Neuronal stem cell (in vitro differentiated cells): ENCODE results near the gene FKBP2.

Experiments used
- DNase-seq: peaks from one replicate; pipeline ENCODE4 v3.0.0-alpha.2; 2013; ENCODE audit warnings: low spot score
- H2AFZ ChIP-seq: one replicate; pipeline ENCODE4 v1.6.1; 2013; ENCODE audit warnings: mild to moderate bottlenecking, low read length, inconsistent platforms
- H2AK5ac ChIP-seq: 2 replicates; pipeline ENCODE4 v1.6.1; 2013; ENCODE audit warnings: low read depth, mild to moderate bottlenecking, inconsistent platforms, low read length, moderate library complexity, mixed read lengths
- H2BK120ac ChIP-seq: 2 replicates; pipeline ENCODE4 v1.6.1; 2013; ENCODE audit warnings: low read depth, mild to moderate bottlenecking, inconsistent platforms, low read length, moderate library complexity, mixed read lengths
- H2BK12ac ChIP-seq: one replicate; pipeline ENCODE4 v1.6.1; 2013; ENCODE audit warnings: low read length, inconsistent platforms
- H2BK15ac ChIP-seq: 2 replicates; pipeline ENCODE4 v1.6.1; 2013; ENCODE audit warnings: mild to moderate bottlenecking, low read length, inconsistent platforms, mixed read lengths
- H2BK5ac ChIP-seq: one replicate; pipeline ENCODE4 v1.6.1; 2013; ENCODE audit warnings: inconsistent platforms, mild to moderate bottlenecking, low read length, moderate library complexity
- H3K14ac ChIP-seq: one replicate; pipeline ENCODE4 v1.6.1; 2013; ENCODE audit warnings: low read length, inconsistent platforms
- H3K18ac ChIP-seq: 2 replicates; pipeline ENCODE4 v1.6.1; 2013; ENCODE audit warnings: low read length, inconsistent platforms
- H3K23ac ChIP-seq: 2 replicates; pipeline ENCODE4 v1.6.1; 2013; ENCODE audit warnings: low read depth, mild to moderate bottlenecking, mixed read lengths, low read length, inconsistent platforms; ENCODE audit not compliant: poor library complexity
- H3K27ac ChIP-seq: replicated peaks from 3 replicates; pipeline ENCODE4 v1.5.1; 2013; ENCODE audit warnings: low read length, inconsistent platforms
- H3K27me3 ChIP-seq, 3 experiments: 2 replicates each; pipeline ENCODE4 v1.6.1; 2013; ENCODE audit warnings: low read length in 3 of 3, mild to moderate bottlenecking in 2 of 3, inconsistent platforms in 1 of 3, low read depth in 1 of 3, mixed read lengths in 1 of 3, moderate library complexity in 1 of 3; ENCODE audit not compliant: control insufficient read depth in 3 of 3, insufficient read depth in 3 of 3
- H3K36me3 ChIP-seq, 2 donors: replicated peaks in 1 of 2; 2 replicates each; pipeline ENCODE4 v1.6.1; 2013; ENCODE audit warnings: low read length in 2 of 2; ENCODE audit not compliant: control insufficient read depth in 2 of 2, insufficient read depth in 2 of 2
- H3K4ac ChIP-seq: 2 replicates; pipeline ENCODE4 v1.6.1; 2013; ENCODE audit warnings: inconsistent platforms, mild to moderate bottlenecking, low read length, moderate library complexity
- H3K4me1 ChIP-seq, 2 donors: 1 replicate in 1 of 2; 2 replicates in 1 of 2; pipeline ENCODE4 v1.6.1; 2013; ENCODE audit warnings: low read length in 2 of 2, low read depth in 1 of 2; ENCODE audit not compliant: control insufficient read depth in 2 of 2, insufficient read depth in 1 of 2
- H3K4me2 ChIP-seq: one replicate; pipeline ENCODE4 v1.6.1; 2013; ENCODE audit warnings: mild to moderate bottlenecking, low read length, inconsistent platforms; ENCODE audit not compliant: insufficient read depth, poor library complexity, severe bottlenecking
- H3K4me3 ChIP-seq, 2 donors: 2 replicates each; pipeline ENCODE4 v1.5.1; 2013; ENCODE audit warnings: low read length in 2 of 2, mild to moderate bottlenecking in 2 of 2, inconsistent platforms in 1 of 2, moderate library complexity in 1 of 2
- H3K79me1 ChIP-seq: one replicate; pipeline ENCODE4 v1.6.1; 2013; ENCODE audit warnings: low read depth, mild to moderate bottlenecking, inconsistent platforms, low read length, moderate library complexity
- H3K9ac ChIP-seq: one replicate; pipeline ENCODE4 v1.6.1; 2013; ENCODE audit warnings: mild to moderate bottlenecking, low read depth, low read length, inconsistent platforms; ENCODE audit not compliant: poor library complexity
- H3K9me3 ChIP-seq, 2 donors: replicated peaks in 1 of 2; 2 replicates each; pipeline versions ENCODE3 to v1.6.1; 2013; ENCODE audit warnings: low read length in 2 of 2, mild to moderate bottlenecking in 2 of 2, inconsistent platforms in 1 of 2, low read depth in 1 of 2, mixed read lengths in 1 of 2, moderate library complexity in 1 of 2; ENCODE audit not compliant: control insufficient read depth in 2 of 2, insufficient read depth in 1 of 2
- H4K8ac ChIP-seq: one replicate; pipeline ENCODE4 v1.6.1; 2013; ENCODE audit warnings: low read depth, mild to moderate bottlenecking, inconsistent platforms, low read length, moderate library complexity
- H4K91ac ChIP-seq: one replicate; pipeline ENCODE4 v1.6.1; 2013; ENCODE audit warnings: low read length, low read depth, mild to moderate bottlenecking, inconsistent platforms; ENCODE audit not compliant: poor library complexity
- WGBS, 2 donors: extraction: QIAGEN DNeasy Blood & Tissue Kit; methylation state at CpG; one replicate each; pipeline ENCODE4 v1.1.7; 2013; ENCODE audit warnings: missing lambda C conversion rate in 2 of 2, mixed read lengths in 1 of 2; ENCODE audit not compliant: insufficient read length in 2 of 2, insufficient replicate concordance in 1 of 2; ENCODE audit errors: extremely low coverage in 2 of 2; 5-methylcytosine and 5-hydroxymethylcytosine counted together

The FKBP2 gene

GRCh38 chr11:64238999-64239398 lies 1.9 kb upstream of the FKBP2 start:
- no peak overlapping the region for H4K91ac ChIP-seq
- H3K18ac ChIP-seq = no peak overlapping the region
- H3K4me1 ChIP-seq = peaks cover 10 to 14% of the 10 kb centered on the region in 2 donors
- peaks cover 15% of the 10 kb centered on the region for H3K79me1 ChIP-seq
- H2BK5ac ChIP-seq = no peak overlapping the region
- H3K9me3 ChIP-seq = no peaks in the 10 kb centered on the region
- no peak overlapping the region for H3K14ac ChIP-seq
- peaks cover 12 to 13% of the 10 kb centered on the region in 2 donors for H3K36me3 ChIP-seq
- no peak overlapping the region for H2BK12ac ChIP-seq
- DNase-seq = no peak
- no peak overlapping the region for H4K8ac ChIP-seq
- H2AK5ac ChIP-seq = no peak overlapping the region
- H2BK15ac ChIP-seq = no peak overlapping the region
- WGBS, 2 donors = no CpG with 5 or more reads among the region's 5 CpGs
- H3K4me3 ChIP-seq = no peak overlapping the region
- H2AFZ ChIP-seq = no peak overlapping the region
- H3K23ac ChIP-seq = no peak overlapping the region
- H2BK120ac ChIP-seq = no peak overlapping the region
- H3K4me2 ChIP-seq = no peak overlapping the region
- H3K27ac ChIP-seq = no peak overlapping the region
- no peak overlapping the region for H3K4ac ChIP-seq
- H3K27me3 ChIP-seq = peaks cover 0 to 11% (median 0%) of the 10 kb centered on the region in 3 experiments
- no peak overlapping the region for H3K9ac ChIP-seq

DNA sequence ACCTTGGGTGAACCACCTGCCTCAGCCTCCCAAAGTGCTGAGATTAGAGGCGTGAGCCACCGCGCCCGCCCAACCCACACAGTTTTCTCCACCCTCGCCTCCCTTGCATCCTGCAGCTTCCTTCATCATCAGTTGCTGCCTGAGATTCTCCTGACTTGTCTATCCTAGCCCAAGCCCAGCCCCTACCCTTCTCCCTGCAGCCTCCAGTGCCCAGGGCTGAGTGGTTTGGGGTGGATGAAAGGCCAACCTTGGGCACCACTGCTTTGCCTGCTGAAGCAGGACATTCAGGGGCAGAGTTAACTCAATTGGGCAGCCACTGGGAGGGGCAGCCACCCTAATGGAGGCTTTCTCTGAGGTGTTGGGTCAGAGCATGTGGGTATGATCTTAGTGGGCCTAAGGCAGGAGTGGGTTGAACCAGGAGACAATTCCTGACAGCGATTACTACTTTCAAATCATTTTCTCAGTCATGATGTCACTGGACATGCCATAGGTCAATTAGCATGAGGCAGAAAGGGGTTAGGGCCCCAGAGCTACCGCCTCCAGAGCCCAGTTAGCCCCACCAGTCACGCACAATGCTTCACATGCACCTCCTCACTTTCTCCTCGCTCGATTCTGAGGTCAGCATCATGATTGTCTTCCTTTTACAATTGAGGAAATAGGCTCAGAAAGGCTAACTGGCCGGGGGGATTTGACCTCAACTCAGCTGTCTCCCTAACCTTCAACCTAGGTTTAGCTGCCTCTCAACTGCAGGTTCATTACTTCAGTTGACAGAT lies 1.0 kb upstream of the FKBP2 start:
- peak overlapping the region; percentile 88 for H3K4me2 ChIP-seq
- peaks cover 0 to 9% (median 0%) of the 10 kb centered on the region in 3 experiments for H3K27me3 ChIP-seq
- H3K79me1 ChIP-seq = peaks cover 15% of the 10 kb centered on the region
- no peak for DNase-seq
- no peaks in the 10 kb centered on the region for H3K9me3 ChIP-seq
- no peak overlapping the region for H3K14ac ChIP-seq
- H3K4me1 ChIP-seq = peaks cover 10 to 13% of the 10 kb centered on the region in 2 donors
- no peak overlapping the region for H3K23ac ChIP-seq
- H3K18ac ChIP-seq = no peak overlapping the region
- peak overlapping the region; percentile 70 to 90 for H3K4me3 ChIP-seq
- H2BK120ac ChIP-seq = no peak overlapping the region
- no CpG with 5 or more reads among the region's 11 CpGs for WGBS, 2 donors
- H3K36me3 ChIP-seq = peaks cover 15 to 17% of the 10 kb centered on the region in 2 donors
- H2AFZ ChIP-seq = no peak overlapping the region
- H3K27ac ChIP-seq = no peak overlapping the region
- H2BK15ac ChIP-seq = peak overlapping the region; percentile 42
- H2BK5ac ChIP-seq = peak overlapping the region; percentile 93
- H2AK5ac ChIP-seq = peak overlapping the region; percentile 99
- H3K9ac ChIP-seq = no peak overlapping the region
- no peak overlapping the region for H3K4ac ChIP-seq
- no peak overlapping the region for H2BK12ac ChIP-seq
- no peak overlapping the region for H4K91ac ChIP-seq
- no peak overlapping the region for H4K8ac ChIP-seq

DNA sequence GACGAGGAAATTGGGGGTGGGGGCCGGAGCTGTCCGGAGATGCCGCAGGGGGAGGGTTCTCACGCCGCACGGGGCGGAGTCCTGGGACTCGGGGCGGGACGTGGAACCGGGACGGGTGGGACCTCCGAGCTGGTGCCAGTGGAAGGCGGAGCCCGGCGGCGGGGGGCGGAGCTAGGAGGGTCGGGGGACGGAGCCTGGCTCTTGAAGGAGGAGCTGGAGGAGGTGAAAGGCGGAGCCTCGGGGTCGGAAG lies 271 bp downstream of the FKBP2 start:
- Histone ChIP-seq H3K79me1 (peaks cover 21% of the 10 kb centered on the region), H2AFZ (peak overlapping the region; percentile 96), H3K18ac (peak overlapping the region; percentile 100), H3K23ac (peak overlapping the region; percentile 100), H4K8ac (peak overlapping the region; percentile 92), H3K4me2 (peak overlapping the region; percentile 91), H3K36me3 (peaks cover 16 to 19% of the 10 kb centered on the region in 2 donors), H2BK15ac (peak overlapping the region; percentile 58), H2BK120ac (no peak overlapping the region), H2BK5ac (peak overlapping the region; percentile 93), H2BK12ac (no peak overlapping the region), H3K9ac (peak overlapping the region; percentile 92), H3K4me3 (peak overlapping the region; percentile 70 to 90), H3K14ac (no peak overlapping the region), H4K91ac (no peak overlapping the region), H3K27me3 (no peaks in the 10 kb centered on the region), H3K4me1 (peaks cover 16 to 20% of the 10 kb centered on the region in 2 donors), H3K9me3 (no peaks in the 10 kb centered on the region), H3K4ac (no peak overlapping the region), H2AK5ac (no peak overlapping the region), H3K27ac (peak overlapping the region; percentile 96)
- DNase-seq = peak; percentile 99
- WGBS, 2 donors = no CpG with 5 or more reads among the region's 24 CpGs

- DNase-seq = no peak
- H3K27ac ChIP-seq = peak overlapping the region; percentile 69
- WGBS, 2 donors = no CpG with 5 or more reads among the region's 63 CpGs
- no peaks in the 10 kb centered on the region for H3K27me3 ChIP-seq
- H2AFZ ChIP-seq = peak overlapping the region; percentile 96
- H2BK120ac ChIP-seq = peak overlapping the region; percentile 21
- peak overlapping the region; percentile 88 for H3K9ac ChIP-seq
- H3K36me3 ChIP-seq = peaks cover 16 to 19% of the 10 kb centered on the region in 2 donors
- peaks cover 16 to 20% of the 10 kb centered on the region in 2 donors for H3K4me1 ChIP-seq
- H3K23ac ChIP-seq = peak overlapping the region; percentile 100
- H3K4ac ChIP-seq = no peak overlapping the region
- H3K4me2 ChIP-seq = peak overlapping the region; percentile 93
- H4K8ac ChIP-seq = no peak overlapping the region
- H2BK5ac ChIP-seq = no peak overlapping the region
- H2AK5ac ChIP-seq = peak overlapping the region; percentile 97
- peak overlapping the region; percentile 39 for H3K14ac ChIP-seq
- H4K91ac ChIP-seq = no peak overlapping the region
- H3K4me3 ChIP-seq = peak overlapping the region; percentile 70 to 94
- no peaks in the 10 kb centered on the region for H3K9me3 ChIP-seq
- H3K79me1 ChIP-seq = peaks cover 21% of the 10 kb centered on the region
- peak overlapping the region; percentile 98 for H3K18ac ChIP-seq
- H2BK12ac ChIP-seq = peak overlapping the region; percentile 41
- no peak overlapping the region for H2BK15ac ChIP-seq
These were observed 838 bp downstream of the FKBP2 start for GRCh38 chr11:64241491-64242374.
